K562 (cell line): ENCODE measurements around the gene CSF1. TPM values are rescaled to one million over a fixed set of nuclear protein-coding genes. Genes with fewer than 3 reads are reported as not detected.
A peak's percentile ranks its signal among the peaks of the same experiment; 100 is the strongest.

Source experiments
- BRD9 ChIP-seq: fragments of 450-650 bp; IDR thresholded peaks from 2 replicates; pipeline ENCODE4 v1.6.1; 2018; ENCODE audit warnings: low read depth; ENCODE audit not compliant: partially characterized antibody
- C11orf30 ChIP-seq: fragments of 450-650 bp; IDR thresholded peaks from 2 replicates; pipeline ENCODE4 v1.6.1; 2016; ENCODE audit warnings: low read depth, mild to moderate bottlenecking
- FOXA3 ChIP-seq, 2 experiments: fragments of 450-650 bp in 1 of 2; sonication (generic) in 1 of 2; formaldehyde crosslinking; IDR thresholded peaks in 1 of 2; conservative IDR thresholded peaks in 1 of 2; 2 replicates each; pipeline versions ENCODE4 v1.4.0 to v1.8.0; 2020 to 2022; ENCODE audit warnings: mild to moderate bottlenecking in 2 of 2, missing genetic modification reagents in 1 of 2
- KAT7 ChIP-seq: sonication (generic); formaldehyde crosslinking; IDR thresholded peaks from 2 replicates; pipeline ENCODE4 v1.8.0; 2022; ENCODE audit warnings: missing genetic modification reagents, mild to moderate bottlenecking, borderline replicate concordance
- KDM4B ChIP-seq, 2 experiments: fragments of 450-650 bp in 1 of 2; sonication (generic) in 1 of 2; IDR thresholded peaks; 2 replicates each; pipeline ENCODE4 v1.6.1; 2016 to 2017; ENCODE audit warnings: borderline replicate concordance in 2 of 2, antibody characterized with exemption in 1 of 2, low read depth in 1 of 2, mild to moderate bottlenecking in 1 of 2
- KLF6 ChIP-seq: fragments of 250-450 bp; sonication (Bioruptor Pico); IDR thresholded peaks from 2 replicates; pipeline ENCODE4 v1.4.0; 2020; ENCODE audit warnings: mild to moderate bottlenecking, moderate library complexity, borderline replicate concordance
- LARP7 ChIP-seq: fragments of 450-650 bp; IDR thresholded peaks from 2 replicates; pipeline ENCODE4 v1.6.1; 2016
- MCM5 ChIP-seq: fragments of 450-650 bp; IDR thresholded peaks from 2 replicates; pipeline ENCODE4 v1.6.1; 2016; ENCODE audit warnings: low read depth
- MEF2D ChIP-seq: conservative IDR thresholded peaks from 2 replicates; pipeline ENCODE4 v1.6.1; 2016; ENCODE audit warnings: low read depth, missing genetic modification characterization, missing compliant biosample characterization
- SFPQ ChIP-seq: fragments of 200-400 bp; formaldehyde crosslinking; IDR thresholded peaks from 2 replicates; pipeline ENCODE4 v1.6.1; 2017; ENCODE audit warnings: mild to moderate bottlenecking, low read depth, low read length, moderate library complexity
- U2AF1 ChIP-seq: fragments of 200-400 bp; formaldehyde crosslinking; optimal IDR thresholded peaks from 2 replicates; pipeline ENCODE3; 2017; ENCODE audit warnings: mild to moderate bottlenecking, low read depth, low read length, moderate library complexity
- polyA plus RNA-seq, 8 experiments: library from polyadenylated mRNA; depleted of rRNA in 4 of 8; stranded (reverse) in 5 of 8; unstranded in 3 of 8; fragments of >200 nt; fragmentation: Nextera tagmentation in 2 of 8; fragmentation: Illumina TruSeq in 1 of 8; extraction: Ambion mirVana in 2 of 8; extraction: Trizol in 1 of 8; gene quantifications; 2 replicates each; pipeline versions ENCODE4 v1.2.1 to v1.2.3, GENCODE V29; 2011 to 2014; ENCODE audit warnings: inconsistent platforms in 1 of 8, missing spikeins in 1 of 8
- total RNA-seq, 7 experiments: library from RNA; depleted of rRNA in 6 of 7; stranded (reverse); fragments of >200 nt in 6 of 7; fragmentation: Illumina TruSeq in 2 of 7; extraction: Trizol in 2 of 7; gene quantifications; 2 replicates each; pipeline versions ENCODE4 v1.2.1 to v1.2.3, GENCODE V29; 2011 to 2021; ENCODE audit warnings: low replicate concordance in 1 of 7
- TF ChIP-seq, protein P1 (sequence below): fragments of 450-650 bp; IDR thresholded peaks from 2 replicates; pipeline ENCODE4 v1.6.1; 2018; ENCODE audit not compliant: partially characterized antibody
- TF ChIP-seq, protein P2 (sequence below), 2 experiments: fragments of 450-650 bp; IDR thresholded peaks; 2 replicates each; pipeline ENCODE4 v1.6.1; 2016
- TF ChIP-seq, protein P3 (sequence below): fragments of 250-450 bp; sonication (Bioruptor Pico); IDR thresholded peaks from 2 replicates; pipeline ENCODE4 v1.9.0; 2021; ENCODE audit warnings: mild to moderate bottlenecking

CSF1 gene
- total and polyA plus RNA-seq, 9 of the 15 experiments (the other 6 are each of a cell fraction or from before 2014, with no cell fraction given) = 0.18 to 11.8 (median 2.8) TPM

- TF ChIP-seq, protein P1, sequence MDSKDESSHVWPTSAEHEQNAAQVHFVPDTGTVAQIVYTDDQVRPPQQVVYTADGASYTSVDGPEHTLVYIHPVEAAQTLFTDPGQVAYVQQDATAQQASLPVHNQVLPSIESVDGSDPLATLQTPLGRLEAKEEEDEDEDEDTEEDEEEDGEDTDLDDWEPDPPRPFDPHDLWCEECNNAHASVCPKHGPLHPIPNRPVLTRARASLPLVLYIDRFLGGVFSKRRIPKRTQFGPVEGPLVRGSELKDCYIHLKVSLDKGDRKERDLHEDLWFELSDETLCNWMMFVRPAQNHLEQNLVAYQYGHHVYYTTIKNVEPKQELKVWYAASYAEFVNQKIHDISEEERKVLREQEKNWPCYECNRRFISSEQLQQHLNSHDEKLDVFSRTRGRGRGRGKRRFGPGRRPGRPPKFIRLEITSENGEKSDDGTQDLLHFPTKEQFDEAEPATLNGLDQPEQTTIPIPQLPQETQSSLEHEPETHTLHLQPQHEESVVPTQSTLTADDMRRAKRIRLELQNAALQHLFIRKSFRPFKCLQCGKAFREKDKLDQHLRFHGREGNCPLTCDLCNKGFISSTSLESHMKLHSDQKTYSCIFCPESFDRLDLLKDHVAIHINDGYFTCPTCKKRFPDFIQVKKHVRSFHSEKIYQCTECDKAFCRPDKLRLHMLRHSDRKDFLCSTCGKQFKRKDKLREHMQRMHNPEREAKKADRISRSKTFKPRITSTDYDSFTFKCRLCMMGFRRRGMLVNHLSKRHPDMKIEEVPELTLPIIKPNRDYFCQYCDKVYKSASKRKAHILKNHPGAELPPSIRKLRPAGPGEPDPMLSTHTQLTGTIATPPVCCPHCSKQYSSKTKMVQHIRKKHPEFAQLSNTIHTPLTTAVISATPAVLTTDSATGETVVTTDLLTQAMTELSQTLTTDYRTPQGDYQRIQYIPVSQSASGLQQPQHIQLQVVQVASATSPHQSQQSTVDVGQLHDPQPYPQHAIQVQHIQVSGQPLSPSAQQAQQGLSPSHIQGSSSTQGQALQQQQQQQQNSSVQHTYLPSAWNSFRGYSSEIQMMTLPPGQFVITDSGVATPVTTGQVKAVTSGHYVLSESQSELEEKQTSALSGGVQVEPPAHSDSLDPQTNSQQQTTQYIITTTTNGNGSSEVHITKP = peak; percentile 73
- TF ChIP-seq SFPQ = no peak
- no peak for TF ChIP-seq KDM4B (IDR thresholded peaks at IDR 0.05; ENCODE audit: borderline replicate concordance in 2 of 2, low read depth in 1 of 2)
- TF ChIP-seq U2AF1 = no peak
- peak; percentile 94 for TF ChIP-seq BRD9
- TF ChIP-seq, protein P2, sequence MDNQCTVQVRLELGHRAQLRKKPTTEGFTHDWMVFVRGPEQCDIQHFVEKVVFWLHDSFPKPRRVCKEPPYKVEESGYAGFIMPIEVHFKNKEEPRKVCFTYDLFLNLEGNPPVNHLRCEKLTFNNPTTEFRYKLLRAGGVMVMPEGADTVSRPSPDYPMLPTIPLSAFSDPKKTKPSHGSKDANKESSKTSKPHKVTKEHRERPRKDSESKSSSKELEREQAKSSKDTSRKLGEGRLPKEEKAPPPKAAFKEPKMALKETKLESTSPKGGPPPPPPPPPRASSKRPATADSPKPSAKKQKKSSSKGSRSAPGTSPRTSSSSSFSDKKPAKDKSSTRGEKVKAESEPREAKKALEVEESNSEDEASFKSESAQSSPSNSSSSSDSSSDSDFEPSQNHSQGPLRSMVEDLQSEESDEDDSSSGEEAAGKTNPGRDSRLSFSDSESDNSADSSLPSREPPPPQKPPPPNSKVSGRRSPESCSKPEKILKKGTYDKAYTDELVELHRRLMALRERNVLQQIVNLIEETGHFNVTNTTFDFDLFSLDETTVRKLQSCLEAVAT (IDR thresholded peaks at IDR 0.05) = peak; percentile 78 to 96
- TF ChIP-seq, protein P3, sequence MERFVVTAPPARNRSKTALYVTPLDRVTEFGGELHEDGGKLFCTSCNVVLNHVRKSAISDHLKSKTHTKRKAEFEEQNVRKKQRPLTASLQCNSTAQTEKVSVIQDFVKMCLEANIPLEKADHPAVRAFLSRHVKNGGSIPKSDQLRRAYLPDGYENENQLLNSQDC (CRISPR knock-in tag) = no peak
- TF ChIP-seq LARP7 = no peak; the same call in 1 of the 2 replicates
- peak; percentile 84 for TF ChIP-seq C11orf30
- no peak for TF ChIP-seq MCM5
- TF ChIP-seq KLF6 (CRISPR knock-in tag) = no peak; the same call in 1 of the 2 replicates
- TF ChIP-seq KAT7 (CRISPR knock-in tag) = 0 out of 2 replicates have a peak, but pooled peaks have one; percentile 83
- no peak for TF ChIP-seq MEF2D
- peak; percentile 97 for TF ChIP-seq FOXA3 (CRISPR knock-in tag; conservative IDR thresholded peaks at IDR 0.05 in 1 of 2, IDR thresholded peaks at IDR 0.05 in 1 of 2)
These were observed 7.3 kb downstream of the CSF1 start (continued) for GRCh38 chr1:109917768-109918606.
